Fibroblast of skin of right quadriceps (primary cell): Measurements from ENCODE around the gene MEGF6.

Source experiments
- DNase-seq: peaks from one replicate; pipeline ENCODE4 v3.0.0-alpha.2; 2013

Gene MEGF6

GRCh38 chr1:3533067-3534048 is 78.0 kb downstream of the MEGF6 start:
- DNase-seq: no peak

GRCh38 chr1:3531928-3532327 is 79.4 kb downstream of the MEGF6 start:
- DNase-seq: no peak

- DNase-seq: peak; percentile 71
These were observed 80.1 kb downstream of the MEGF6 start for GRCh38 chr1:3530926-3531818.

GRCh38 chr1:3530086-3530925 is 81.0 kb downstream of the MEGF6 start:
- no peak for DNase-seq

- DNase-seq: no peak
These were observed 82.1 kb downstream of the MEGF6 start for GRCh38 chr1:3529099-3529729.

- no peak for DNase-seq
These were observed 83.5 kb downstream of the MEGF6 start for GRCh38 chr1:3527774-3528173.

- DNase-seq: no peak
These were observed 85.5 kb downstream of the MEGF6 start for GRCh38 chr1:3525551-3526482.

- no peak for DNase-seq
These were observed 86.6 kb downstream of the MEGF6 start for GRCh38 chr1:3524556-3525203.

GRCh38 chr1:3523980-3524379 is 87.3 kb downstream of the MEGF6 start:
- DNase-seq: no peak

- peak; percentile 91 for DNase-seq
These were observed 88.6 kb downstream of the MEGF6 start for GRCh38 chr1:3522564-3523265.

- no peak for DNase-seq
These were observed 89.2 kb downstream of the MEGF6 start for GRCh38 chr1:3522112-3522511.

- no peak for DNase-seq
These were observed 89.9 kb downstream of the MEGF6 start for GRCh38 chr1:3521426-3521825.

GRCh38 chr1:3520419-3521378 is 90.6 kb downstream of the MEGF6 start:
- DNase-seq: no peak

GRCh38 chr1:3519301-3519885 is 91.9 kb downstream of the MEGF6 start:
- no peak for DNase-seq

- DNase-seq: no peak
These were observed 92.6 kb downstream of the MEGF6 start for GRCh38 chr1:3518756-3519155.

- DNase-seq: no peak
These were observed 93.1 kb downstream of the MEGF6 start for GRCh38 chr1:3518256-3518655.

GRCh38 chr1:3516911-3517675 is 94.2 kb downstream of the MEGF6 start:
- DNase-seq: no peak
